Esophagus squamous epithelium (tissue), 4 donors: ENCODE measurements around the gene GANC.

Experiments used
- POLR2A ChIP-seq, 4 donors: fragments of 450-650 bp; IDR thresholded peaks; one replicate each; pipeline ENCODE4 v1.6.1; 2017; ENCODE audit warnings: antibody characterized with exemption in 4 of 4, mild to moderate bottlenecking in 4 of 4, moderate library complexity in 3 of 4
- TF ChIP-seq, protein P1 (sequence below), 6 experiments: fragments of 450-650 bp in 4 of 6; fragments of 200-600 bp in 2 of 6; sonication (generic) in 2 of 6; IDR thresholded peaks; one replicate each; pipeline ENCODE4 v1.5.1; 2016 to 2019; ENCODE audit warnings: antibody characterized with exemption in 6 of 6, mild to moderate bottlenecking in 4 of 6, moderate library complexity in 4 of 6

DNA sequence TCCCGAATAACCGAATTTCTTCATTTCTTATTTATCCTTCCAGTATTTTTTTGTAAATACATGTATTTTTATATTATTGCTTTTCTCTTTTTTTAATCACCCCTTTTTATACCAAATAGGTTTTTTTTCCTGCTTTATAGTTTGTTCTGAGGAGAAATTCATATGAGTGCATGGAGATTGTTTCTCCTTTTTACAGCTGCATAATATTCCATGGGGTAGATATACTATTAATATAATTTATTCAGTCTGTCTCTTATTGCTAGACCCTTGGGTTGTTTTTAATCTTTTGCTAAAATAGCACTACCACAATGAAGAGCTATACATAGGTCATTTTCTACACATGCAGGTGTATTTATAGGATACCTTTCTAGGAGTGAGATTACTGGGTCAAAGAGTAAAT, 3.8 kb downstream of the GANC start:
- TF ChIP-seq, protein P1, sequence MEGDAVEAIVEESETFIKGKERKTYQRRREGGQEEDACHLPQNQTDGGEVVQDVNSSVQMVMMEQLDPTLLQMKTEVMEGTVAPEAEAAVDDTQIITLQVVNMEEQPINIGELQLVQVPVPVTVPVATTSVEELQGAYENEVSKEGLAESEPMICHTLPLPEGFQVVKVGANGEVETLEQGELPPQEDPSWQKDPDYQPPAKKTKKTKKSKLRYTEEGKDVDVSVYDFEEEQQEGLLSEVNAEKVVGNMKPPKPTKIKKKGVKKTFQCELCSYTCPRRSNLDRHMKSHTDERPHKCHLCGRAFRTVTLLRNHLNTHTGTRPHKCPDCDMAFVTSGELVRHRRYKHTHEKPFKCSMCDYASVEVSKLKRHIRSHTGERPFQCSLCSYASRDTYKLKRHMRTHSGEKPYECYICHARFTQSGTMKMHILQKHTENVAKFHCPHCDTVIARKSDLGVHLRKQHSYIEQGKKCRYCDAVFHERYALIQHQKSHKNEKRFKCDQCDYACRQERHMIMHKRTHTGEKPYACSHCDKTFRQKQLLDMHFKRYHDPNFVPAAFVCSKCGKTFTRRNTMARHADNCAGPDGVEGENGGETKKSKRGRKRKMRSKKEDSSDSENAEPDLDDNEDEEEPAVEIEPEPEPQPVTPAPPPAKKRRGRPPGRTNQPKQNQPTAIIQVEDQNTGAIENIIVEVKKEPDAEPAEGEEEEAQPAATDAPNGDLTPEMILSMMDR (IDR thresholded peaks at IDR 0.05): no peak
- no peak for TF ChIP-seq POLR2A (IDR thresholded peaks at IDR 0.05)
